B cell (primary cell): ENCODE data around the gene RASGRP2. TPM values are rescaled to one million over a fixed set of nuclear protein-coding genes. Genes with fewer than 3 reads are reported as not detected.

Experiments
- ATAC-seq: fragments of 200-7000 bp; cut with Tn5 transposase; one replicate; pipeline ENCODE4 v1.10.0; 2021; ENCODE audit warnings: low read depth, mild to moderate bottlenecking, moderate number of reproducible peaks, moderate library complexity
- CTCF ChIA-PET: fragments of 350-600 bp; sonication (Branson Sonifier 250); formaldehyde crosslinking; loops from one replicate; lab custom pipeline; 2021; ENCODE audit warnings: antibody characterized with exemption, inconsistent platforms; lab: Charles Lee
- POLR2A ChIA-PET: fragments of 350-600 bp; sonication (Branson Sonifier 250); formaldehyde crosslinking; loops from one replicate; lab custom pipeline; 2021; ENCODE audit warnings: antibody characterized with exemption; lab: Charles Lee
- DNase-seq: peaks from one replicate; pipeline ENCODE4 v3.0.0; 2013
- H2AFZ ChIP-seq: 2 replicates; pipeline ENCODE4 v1.6.1; 2012; ENCODE audit warnings: mild to moderate bottlenecking, low read depth, low read length; ENCODE audit not compliant: insufficient read depth, poor library complexity, severe bottlenecking
- H3K27ac ChIP-seq, 2 donors: 1 replicate in 1 of 2; 2 replicates in 1 of 2; pipeline ENCODE4 v1.5.1; 2012 to 2013; ENCODE audit warnings: low read length in 2 of 2, mild to moderate bottlenecking in 2 of 2, moderate library complexity in 1 of 2
- H3K27me3 ChIP-seq, 4 experiments: fragments of 200-600 bp in 1 of 4; sonication (generic) in 1 of 4; replicated peaks in 1 of 4; 1 replicate in 2 of 4; 2 replicates in 2 of 4; pipeline versions ENCODE4 v1.6.1 to v1.7.0; 2013 to 2016; ENCODE audit warnings: low read length in 3 of 4, mild to moderate bottlenecking in 2 of 4, mixed read lengths in 1 of 4, moderate library complexity in 1 of 4; ENCODE audit not compliant: insufficient read depth in 4 of 4, control insufficient read depth in 3 of 4; ENCODE audit errors: control extremely low read depth in 1 of 4
- H3K36me3 ChIP-seq, 2 experiments: replicated peaks in 1 of 2; 1 replicate in 1 of 2; 2 replicates in 1 of 2; pipeline versions ENCODE4 v1.6.1 to v1.7.1; 2013; ENCODE audit warnings: low read length in 1 of 2; ENCODE audit not compliant: insufficient read depth in 2 of 2, control insufficient read depth in 1 of 2; ENCODE audit errors: control extremely low read depth in 1 of 2, extremely low read depth in 1 of 2
- H3K4me1 ChIP-seq, 2 donors: fragments of 200-600 bp in 1 of 2; sonication (generic) in 1 of 2; 1 replicate in 1 of 2; 2 replicates in 1 of 2; pipeline versions ENCODE4 v1.5.1 to v1.6.1; 2013 to 2017; ENCODE audit warnings: low read length in 2 of 2; ENCODE audit not compliant: control insufficient read depth in 2 of 2, insufficient read depth in 2 of 2
- H3K4me2 ChIP-seq: replicated peaks from 2 replicates; pipeline ENCODE3; 2012; ENCODE audit warnings: mild to moderate bottlenecking, low read depth, low read length; ENCODE audit not compliant: poor library complexity, severe bottlenecking
- H3K4me3 ChIP-seq, 5 experiments: fragments of 200-600 bp in 1 of 5; sonication (generic) in 1 of 5; 1 replicate in 3 of 5; 2 replicates in 2 of 5; pipeline versions ENCODE4 v1.5.1 to v1.7.0; 2011 to 2016; ENCODE audit warnings: low read length in 4 of 5, mild to moderate bottlenecking in 4 of 5, low read depth in 2 of 5, control low read depth in 1 of 5, moderate library complexity in 1 of 5; ENCODE audit not compliant: insufficient read depth in 1 of 5; ENCODE audit errors: control extremely low read depth in 1 of 5, extremely low read depth in 1 of 5
- H3K79me2 ChIP-seq: fragments of 200-600 bp; sonication (generic); one replicate; pipeline ENCODE4 v1.6.0; 2016; ENCODE audit warnings: low read length; ENCODE audit not compliant: control insufficient read depth, insufficient read depth
- H3K9ac ChIP-seq: fragments of 200-600 bp; sonication (generic); 2 replicates; pipeline ENCODE4 v1.6.1; 2017; ENCODE audit warnings: mild to moderate bottlenecking, low read length, moderate library complexity
- H3K9me3 ChIP-seq, 3 donors: one replicate each; pipeline versions ENCODE4 v1.6.1 to v1.7.1; 2013; ENCODE audit warnings: low read length in 2 of 3; ENCODE audit not compliant: control insufficient read depth in 2 of 3, insufficient read depth in 1 of 3; ENCODE audit errors: control extremely low read depth in 1 of 3
- H4K20me1 ChIP-seq: 2 replicates; pipeline ENCODE4 v1.6.0; 2012; ENCODE audit warnings: mild to moderate bottlenecking, low read length; ENCODE audit not compliant: insufficient read depth, control insufficient read depth, poor library complexity, severe bottlenecking
- H3K27ac Mint-ChIP-seq: one replicate; pipeline ENCODE4 v1.8.0; 2021; ENCODE audit warnings: mixed read lengths
- H3K27me3 Mint-ChIP-seq: one replicate; pipeline ENCODE4 v1.8.0; 2021; ENCODE audit warnings: mixed read lengths
- H3K4me1 Mint-ChIP-seq: one replicate; pipeline ENCODE4 v1.8.0; 2021; ENCODE audit warnings: mixed read lengths
- H3K4me3 Mint-ChIP-seq: one replicate; pipeline ENCODE4 v1.8.0; 2021; ENCODE audit warnings: mixed read lengths
- H3K9me3 Mint-ChIP-seq: one replicate; pipeline ENCODE4 v1.8.0; 2022; ENCODE audit warnings: mixed read lengths; ENCODE audit not compliant: insufficient read depth
- EZH2 ChIP-seq: IDR thresholded peaks from 2 replicates; pipeline ENCODE4 v1.6.1; 2012; ENCODE audit warnings: borderline replicate concordance, low read depth, mild to moderate bottlenecking, moderate library complexity, low read length; ENCODE audit not compliant: insufficient read depth, poor library complexity, severe bottlenecking
- WGBS: methylation state at CpG from one replicate; pipeline ENCODE4 v1.1.5; 2013; ENCODE audit warnings: missing lambda C conversion rate; ENCODE audit not compliant: insufficient coverage; 5-methylcytosine and 5-hydroxymethylcytosine counted together
- intact Hi-C: fragments of 100-400 bp; cut with micrococcal nuclease; formaldehyde crosslinking; loops from one replicate; pipeline ENCODE4 v1.10.0; 2022
- polyA plus RNA-seq: library from polyadenylated mRNA; depleted of rRNA; stranded (reverse); fragments of >200 nt; gene quantifications from 2 replicates; pipeline ENCODE4 v1.2.3, GENCODE V29; 2012
- total RNA-seq, 2 donors: library from RNA; stranded (reverse); fragments of 120-200 nt in 1 of 2; gene quantifications; 1 replicate in 1 of 2; 2 replicates in 1 of 2; pipeline versions ENCODE4 v1.2.3 to v1.2.4, GENCODE V29; 2013 to 2022
- TF ChIP-seq, protein P1 (sequence below): fragments of 200-600 bp; IDR thresholded peaks from one replicate; pipeline ENCODE4 v1.8.0; 2022; ENCODE audit warnings: antibody characterized with exemption, mild to moderate bottlenecking

The RASGRP2 gene
- total and polyA plus RNA-seq, 2 donors (not counting 1 experiment from before 2014, with no cell fraction given): 628 to 1,139 TPM

DNA sequence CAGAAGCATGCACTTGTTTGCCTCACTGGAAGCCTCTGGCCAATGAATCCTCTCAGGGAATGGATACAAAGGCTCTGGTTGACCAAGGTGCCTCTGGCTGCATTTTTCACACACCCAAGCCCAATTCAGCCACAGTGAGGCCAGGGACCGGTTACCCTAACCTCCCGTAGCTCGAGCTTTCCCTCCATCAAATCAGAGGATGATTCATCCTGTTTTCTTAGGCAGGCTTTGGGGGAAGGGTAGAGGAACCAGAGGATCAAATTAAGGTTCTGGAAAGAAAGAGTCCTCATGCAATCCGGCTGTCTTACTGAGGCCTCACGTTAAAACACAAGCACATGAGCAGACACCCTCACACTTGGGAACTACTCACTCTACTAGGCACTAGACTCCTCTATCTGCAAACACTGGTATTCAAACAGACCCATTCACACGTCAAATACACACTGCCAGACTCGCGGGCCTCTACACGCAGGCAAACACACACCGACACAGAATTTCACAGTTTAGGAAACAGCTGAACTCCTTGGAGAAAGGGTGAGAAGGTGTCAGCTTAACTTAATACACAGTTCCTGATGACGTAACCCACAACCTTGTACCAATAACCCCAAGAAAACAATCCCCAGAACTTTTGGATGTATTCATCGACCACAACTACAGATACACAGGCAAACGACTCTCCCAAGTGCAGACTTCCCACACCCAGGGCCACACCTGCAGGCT lies 33.4 kb downstream of the RASGRP2 start:
- Histone ChIP-seq H3K27me3 (peaks cover 0 to 58% (median 40%) of the 10 kb centered on the region in 4 experiments), H3K36me3 (no peaks in the 10 kb centered on the region), H3K4me3 (no peak overlapping the region), H3K4me1 (peaks cover 17 to 29% of the 10 kb centered on the region in 2 donors), H3K9me3 (peaks cover 0 to 14% (median 0%) of the 10 kb centered on the region in 3 donors), H3K9ac (no peak overlapping the region), H4K20me1 (peaks cover 6% of the 10 kb centered on the region), H3K27ac (no peak overlapping the region), H3K79me2 (no peaks in the 10 kb centered on the region), H3K4me2 (no peak overlapping the region), H2AFZ (no peak overlapping the region)
- WGBS: 61% methylated on average over 10 of the region's 13 CpGs
- Mint-ChIP-seq H3K27me3 (peaks cover 67% of the 10 kb centered on the region), H3K9me3 (no peaks in the 10 kb centered on the region), H3K27ac (no peak overlapping the region), H3K4me1 (peaks cover 26% of the 10 kb centered on the region), H3K4me3 (no peak overlapping the region)
- TF ChIP-seq, protein P1, sequence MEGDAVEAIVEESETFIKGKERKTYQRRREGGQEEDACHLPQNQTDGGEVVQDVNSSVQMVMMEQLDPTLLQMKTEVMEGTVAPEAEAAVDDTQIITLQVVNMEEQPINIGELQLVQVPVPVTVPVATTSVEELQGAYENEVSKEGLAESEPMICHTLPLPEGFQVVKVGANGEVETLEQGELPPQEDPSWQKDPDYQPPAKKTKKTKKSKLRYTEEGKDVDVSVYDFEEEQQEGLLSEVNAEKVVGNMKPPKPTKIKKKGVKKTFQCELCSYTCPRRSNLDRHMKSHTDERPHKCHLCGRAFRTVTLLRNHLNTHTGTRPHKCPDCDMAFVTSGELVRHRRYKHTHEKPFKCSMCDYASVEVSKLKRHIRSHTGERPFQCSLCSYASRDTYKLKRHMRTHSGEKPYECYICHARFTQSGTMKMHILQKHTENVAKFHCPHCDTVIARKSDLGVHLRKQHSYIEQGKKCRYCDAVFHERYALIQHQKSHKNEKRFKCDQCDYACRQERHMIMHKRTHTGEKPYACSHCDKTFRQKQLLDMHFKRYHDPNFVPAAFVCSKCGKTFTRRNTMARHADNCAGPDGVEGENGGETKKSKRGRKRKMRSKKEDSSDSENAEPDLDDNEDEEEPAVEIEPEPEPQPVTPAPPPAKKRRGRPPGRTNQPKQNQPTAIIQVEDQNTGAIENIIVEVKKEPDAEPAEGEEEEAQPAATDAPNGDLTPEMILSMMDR: no peak
- no peak for TF ChIP-seq EZH2
- intact Hi-C loops: no loop called here
- POLR2A ChIA-PET: no interaction called here
- CTCF ChIA-PET: interaction anchor here (3.0 kb wide), 1 partner anchor 22 kb away, joined by 13 read pairs; no protein-coding TSS in a partner anchor
- DNase-seq (no peak), ATAC-seq (no peak)

DNA sequence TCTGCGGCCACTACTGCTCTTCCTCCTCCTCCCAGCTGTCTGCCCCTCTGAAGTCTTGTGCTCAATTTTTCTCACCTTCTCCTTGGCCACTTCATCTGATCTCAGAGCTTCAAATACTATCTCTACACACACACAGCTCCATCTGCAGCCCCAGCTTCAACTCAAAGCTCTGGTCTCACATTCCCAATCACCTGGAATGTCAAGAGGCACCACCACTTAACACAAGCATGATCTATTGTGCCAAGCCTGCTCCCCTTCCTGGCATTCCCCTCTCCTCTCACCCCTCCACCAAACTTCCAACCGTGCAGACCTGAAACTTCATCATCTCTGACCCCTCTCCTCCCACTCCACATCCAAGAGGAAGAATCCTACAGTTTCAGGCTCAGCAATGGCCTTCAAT lies 38.4 kb downstream of the RASGRP2 start:
- no peak for TF ChIP-seq EZH2
- TF ChIP-seq, protein P1: no peak
- Histone ChIP-seq H4K20me1 (no peaks in the 10 kb centered on the region), H3K79me2 (no peaks in the 10 kb centered on the region), H3K9me3 (no peaks in the 10 kb centered on the region), H3K4me3 (no peak overlapping the region), H3K9ac (no peak overlapping the region), H3K27ac (no peak overlapping the region), H3K27me3 (peaks cover 0 to 21% (median 15%) of the 10 kb centered on the region in 4 experiments), H2AFZ (no peak overlapping the region), H3K4me2 (no peak overlapping the region), H3K36me3 (no peaks in the 10 kb centered on the region), H3K4me1 (no peaks in the 10 kb centered on the region)
- ATAC-seq (no peak), DNase-seq (no peak)
- intact Hi-C loops: no loop called here
- Mint-ChIP-seq H3K27ac (no peak overlapping the region), H3K9me3 (no peaks in the 10 kb centered on the region), H3K4me3 (no peak overlapping the region), H3K27me3 (peaks cover 53% of the 10 kb centered on the region), H3K4me1 (no peaks in the 10 kb centered on the region)
- ChIA-PET POLR2A (interaction anchor here (0.5 kb wide), 1 partner anchor 1426 kb away, joined by 3 read pairs; no protein-coding TSS in a partner anchor), CTCF (interaction anchor here (0.6 to 3.8 kb wide), 5 partner anchors 8 to 388 kb away, joined by 3 to 44 read pairs (median 11); partner anchors contain the start of genes PRDX5 and TRMT112)
- WGBS: 66% methylated on average over 2 of the region's 2 CpGs
